HG02943 (cell line): ENCODE results near the gene POLK.
"Not testable (repeated sequence)": the region's sequence is repeated elsewhere in the genome, so short reads cannot be mapped to it uniquely, and the experiment has no call there.

Source experiments
- ATAC-seq: cut with Tn5 transposase; IDR thresholded peaks from one replicate; pipeline ENCODE4 v1.9.1; 2021; ENCODE audit warnings: mild to moderate bottlenecking, low read depth, moderate library complexity; ENCODE audit not compliant: unreplicated experiment

Gene POLK

DNA sequence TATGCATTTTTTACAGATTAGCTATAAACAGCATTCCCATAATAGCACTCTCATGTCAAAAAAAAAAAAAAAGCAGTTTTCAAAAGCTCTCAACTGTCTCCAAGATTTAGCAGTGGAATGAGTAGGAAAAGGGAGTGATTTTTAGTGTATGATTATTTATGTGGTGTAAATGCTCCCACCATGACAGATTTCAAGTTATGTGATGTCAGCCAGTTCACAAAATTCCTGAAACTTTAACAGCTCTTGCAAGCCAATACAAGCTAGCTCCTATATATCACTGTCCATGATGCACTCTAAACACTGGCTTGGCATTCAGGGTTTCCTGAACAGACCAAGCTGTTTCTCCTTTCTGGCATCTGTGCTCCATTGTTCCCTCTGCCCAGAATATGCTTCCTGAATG lies 91.7 kb downstream of the POLK start:
- no peak for ATAC-seq

DNA sequence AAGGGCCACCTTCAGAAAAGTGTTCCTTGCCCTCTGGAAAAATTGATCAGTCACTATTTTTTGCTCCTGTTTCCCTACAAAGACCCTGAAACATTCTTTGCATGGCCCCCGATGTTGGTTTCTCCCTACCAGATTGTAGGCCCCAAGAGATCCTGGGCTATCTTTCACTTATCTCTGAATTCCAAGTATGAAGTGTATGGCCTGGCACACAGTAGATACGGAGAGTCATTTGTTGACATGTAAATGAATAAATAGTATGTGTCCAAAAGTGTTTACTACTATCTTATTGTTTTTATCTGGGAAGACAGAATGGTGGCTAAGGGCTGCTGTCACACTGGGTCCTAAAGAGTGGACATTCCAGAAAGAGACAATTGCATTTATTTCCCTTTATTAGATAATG lies 92.1 kb downstream of the POLK start:
- ATAC-seq: no peak

DNA sequence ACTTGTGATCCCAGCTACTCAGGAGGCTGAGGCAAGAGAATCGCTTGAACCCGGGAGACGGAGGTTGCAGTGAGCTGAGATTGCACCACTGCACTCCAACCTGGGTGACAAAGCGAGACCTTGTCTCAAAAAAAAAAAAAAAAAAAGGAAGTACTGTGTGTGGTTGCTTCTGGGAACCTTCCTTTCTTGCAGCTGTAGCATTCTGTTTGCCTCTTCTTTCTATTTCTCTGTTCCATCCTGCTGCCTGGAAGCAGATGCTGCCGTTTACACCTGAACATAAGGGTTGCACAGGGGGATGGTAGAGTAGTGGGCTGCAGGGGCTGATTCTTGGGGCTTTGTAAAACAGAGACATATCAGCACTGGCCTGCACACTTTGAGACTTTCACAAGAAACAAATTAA lies 95.7 kb downstream of the POLK start:
- ATAC-seq: not testable (repeated sequence)

DNA sequence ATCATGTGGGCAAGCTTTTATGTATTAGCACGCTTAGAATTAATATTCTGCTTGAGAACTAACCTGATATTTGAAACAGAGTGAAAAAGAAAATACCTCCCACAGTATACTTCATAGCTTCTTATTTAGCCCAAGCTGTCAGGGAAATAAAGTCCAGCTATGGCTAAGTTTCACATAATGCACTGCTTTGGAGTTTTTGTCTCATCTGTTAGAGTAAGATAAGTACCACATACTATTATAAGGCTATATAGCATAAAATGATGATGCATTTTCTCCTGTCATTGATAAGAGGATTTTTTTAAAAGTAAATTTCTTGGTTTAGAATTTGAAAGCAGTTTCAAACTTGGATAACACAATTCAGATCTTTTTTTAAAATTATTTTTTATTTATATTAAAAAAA lies 97.2 kb downstream of the POLK start:
- ATAC-seq: no peak

DNA sequence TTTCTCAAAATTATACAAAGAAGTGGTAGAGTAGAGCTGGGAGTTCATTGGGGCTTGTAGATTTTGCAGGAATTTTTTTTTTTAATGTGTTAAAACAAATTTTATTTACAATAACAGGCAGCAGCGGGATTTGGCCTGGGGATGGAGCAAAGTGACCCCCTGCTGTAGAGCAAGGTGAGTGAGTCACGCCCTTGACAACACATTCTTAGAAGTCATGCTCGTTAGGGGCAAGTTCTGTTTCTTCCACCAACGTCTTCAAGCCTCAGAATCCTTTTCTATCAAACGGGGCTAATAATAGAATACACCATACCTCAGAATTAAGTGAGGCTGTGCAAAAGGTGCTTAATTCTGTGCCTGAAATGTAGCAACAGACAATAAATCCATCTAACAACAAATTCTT lies 98.5 kb downstream of the POLK start:
- ATAC-seq: no peak

DNA sequence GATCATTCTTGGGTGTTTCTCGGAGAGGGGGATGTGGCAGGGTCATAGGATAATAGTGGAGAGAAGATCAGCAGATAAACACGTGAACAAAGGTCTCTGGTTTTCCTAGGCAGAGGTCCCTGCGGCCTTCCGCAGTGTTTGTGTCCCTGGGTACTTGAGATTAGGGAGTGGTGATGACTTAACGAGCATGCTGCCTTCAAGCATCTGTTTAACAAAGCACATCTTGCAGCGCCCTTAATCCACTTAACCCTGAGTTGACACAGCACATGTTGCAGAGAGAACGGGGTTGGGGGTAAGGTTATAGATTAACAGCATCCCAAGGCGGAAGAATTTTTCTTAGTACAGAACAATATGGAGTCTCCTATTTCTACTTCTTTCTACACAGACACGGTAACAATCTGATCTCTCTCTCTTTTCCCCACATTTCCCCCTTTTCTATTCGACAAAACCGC lies 99.2 kb downstream of the POLK start:
- not testable (repeated sequence) for ATAC-seq

DNA sequence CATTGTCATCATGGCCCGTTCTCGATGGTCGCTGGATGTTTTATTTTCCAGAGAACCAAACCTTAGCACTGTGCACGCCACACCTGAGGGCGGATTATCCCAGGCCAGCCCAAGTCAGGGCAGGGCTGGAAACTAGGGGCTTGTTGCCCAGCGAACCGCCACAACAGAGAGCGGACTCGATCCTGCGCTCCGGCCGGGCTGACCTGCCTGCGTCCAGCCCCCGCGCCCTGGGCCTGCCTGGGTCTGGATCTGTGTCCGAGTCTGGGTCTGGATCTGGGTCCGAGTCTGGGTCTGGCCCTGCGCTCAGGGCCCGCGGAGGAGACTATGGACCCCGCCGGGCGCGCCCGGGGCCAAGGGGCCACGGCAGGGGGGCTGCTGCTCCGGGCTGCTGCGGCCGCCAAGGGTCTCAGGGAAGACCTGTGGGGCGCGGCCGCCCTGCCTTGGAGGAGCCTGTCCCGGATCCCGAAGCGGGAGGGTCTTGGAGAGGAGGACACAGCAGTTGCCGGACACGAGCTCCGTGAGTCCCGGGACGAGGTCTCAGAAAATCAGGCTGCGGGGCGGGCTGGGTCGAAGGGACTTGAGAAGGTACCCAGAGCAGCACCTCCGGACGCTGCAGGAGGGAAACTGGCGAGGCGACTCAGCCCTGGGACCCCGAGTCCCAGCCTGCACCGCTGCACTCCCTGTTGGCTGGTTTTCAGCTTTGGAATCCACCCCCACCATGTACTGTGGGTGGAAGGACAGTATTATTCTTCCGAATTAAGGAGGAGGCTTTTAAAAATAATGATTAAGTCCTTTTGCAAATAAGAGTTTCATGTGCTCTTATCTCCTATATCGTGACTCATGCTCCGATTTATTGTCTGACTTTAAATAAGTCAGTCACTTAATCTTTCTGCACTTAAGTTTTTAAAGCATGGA lies 99.9 kb downstream of the POLK start, which contains the start of gene ANKDD1B:
TSS of gene ANKDD1B (plus strand) at position 143 of the 915 bp plus-strand sequence. CDS start at position 325, 182 bp downstream.
- no peak for ATAC-seq

DNA sequence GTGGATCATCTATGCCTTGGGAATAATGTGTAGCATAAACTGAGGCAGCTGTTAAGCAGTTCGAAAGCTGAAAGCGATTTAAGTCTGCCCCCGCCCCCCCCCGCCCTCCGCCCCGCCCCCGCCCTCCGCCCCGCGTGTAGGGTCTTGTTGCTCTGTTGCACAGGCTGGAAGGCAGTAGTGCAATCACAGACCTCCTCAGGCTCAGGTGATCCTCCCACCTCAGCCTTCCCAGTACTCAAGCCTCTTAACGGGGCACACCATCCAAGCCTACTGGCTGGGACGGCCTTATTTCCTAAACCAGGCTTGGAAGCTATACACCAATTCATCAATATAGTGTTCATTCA lies 100.5 kb downstream of the POLK start:
- no peak for ATAC-seq

DNA sequence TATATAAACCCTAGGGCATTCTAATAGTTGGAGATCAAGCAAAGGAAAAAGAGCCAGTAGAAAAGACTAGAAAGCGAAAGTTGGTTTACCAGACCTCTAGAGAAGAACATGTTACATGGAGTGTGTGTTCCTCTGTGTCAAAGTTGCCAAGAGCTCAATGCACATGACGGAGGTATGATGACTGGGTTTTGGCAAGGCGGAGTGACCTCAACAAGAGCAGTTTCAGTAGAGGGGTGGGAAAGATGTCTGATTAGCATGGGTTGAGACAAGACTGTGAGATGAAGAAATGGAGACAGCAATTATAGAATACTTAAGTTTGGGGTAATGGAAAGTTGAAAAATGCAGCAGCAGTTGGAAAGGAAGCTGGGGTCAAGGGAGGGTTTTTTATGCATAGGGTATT lies 101.2 kb downstream of the POLK start:
- no peak for ATAC-seq

DNA sequence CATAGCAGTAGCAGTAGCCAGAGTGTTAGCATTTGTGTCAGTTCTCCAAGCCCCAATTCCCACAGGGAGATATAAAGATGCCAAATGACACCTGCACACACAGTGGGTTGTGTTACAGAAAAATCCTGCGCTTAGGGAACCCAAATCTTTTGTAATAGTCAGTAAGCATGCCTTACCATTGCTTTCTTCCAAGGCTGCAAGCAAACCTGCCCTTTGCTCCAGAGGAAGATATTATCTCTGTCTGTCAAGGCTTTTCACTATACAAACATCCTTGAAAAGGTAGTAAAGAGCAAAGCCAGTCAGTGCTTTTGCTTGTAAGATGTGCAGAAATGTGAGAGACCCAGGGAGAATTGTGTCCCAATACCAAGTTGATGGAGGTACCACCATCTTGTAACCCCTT lies 102.5 kb downstream of the POLK start:
- no peak for ATAC-seq

DNA sequence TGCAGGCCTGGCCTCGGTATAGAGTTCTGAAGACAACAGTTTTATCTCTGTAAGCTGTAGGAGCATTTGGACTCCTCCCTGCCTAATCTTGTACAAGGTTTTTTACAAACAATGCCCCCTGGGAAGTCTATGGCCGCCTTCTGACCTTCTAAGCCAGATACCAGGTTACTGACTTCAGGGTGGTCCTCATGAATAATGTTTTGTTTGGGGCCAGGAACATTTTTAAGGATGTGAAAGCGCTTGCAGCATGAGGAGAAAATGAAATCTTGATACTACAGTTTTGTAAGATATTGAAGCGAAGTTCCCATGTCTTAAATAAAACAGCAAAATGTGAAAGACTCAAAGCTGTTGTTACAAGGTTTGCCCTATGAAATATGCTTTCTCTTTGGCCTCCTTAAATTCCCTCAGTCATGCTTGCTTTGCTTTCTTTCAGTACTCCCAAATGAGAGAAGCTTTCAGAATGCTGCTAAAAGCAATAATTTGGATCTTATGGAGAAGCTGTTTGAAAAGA lies 104.7 kb downstream of the POLK start:
- ATAC-seq: no peak

DNA sequence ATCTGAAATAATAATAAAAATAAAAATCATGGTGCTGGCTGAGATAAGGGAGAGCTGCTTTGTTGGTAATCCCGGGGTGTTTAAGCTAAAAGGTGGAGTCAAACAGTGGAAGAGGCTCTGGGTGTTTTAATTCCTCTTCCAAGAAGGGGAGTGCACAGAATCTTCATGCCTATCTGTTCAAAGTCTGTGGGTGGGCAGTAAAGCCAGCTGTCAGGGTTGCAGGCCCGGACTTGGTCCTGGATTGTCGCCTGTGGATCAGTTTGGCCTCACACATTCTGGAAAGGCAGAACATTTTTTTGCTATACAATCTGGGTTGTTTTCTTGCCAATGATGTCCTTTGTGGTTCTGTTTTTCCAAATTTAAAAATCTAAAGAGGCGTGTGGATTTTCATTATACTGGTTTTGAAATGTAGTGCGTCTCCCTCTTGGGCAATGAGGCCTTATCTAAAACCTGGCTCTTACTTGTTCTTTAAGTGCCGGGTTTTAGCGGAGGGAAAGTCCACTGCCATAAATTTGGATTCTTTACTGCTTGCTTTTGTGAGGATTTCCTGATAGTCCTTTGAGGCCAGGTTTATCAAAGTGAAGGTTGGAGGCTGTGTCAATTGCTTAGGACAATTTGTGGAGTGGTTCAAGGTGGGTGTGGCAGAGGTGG lies 105.4 kb downstream of the POLK start:
- no peak for ATAC-seq

DNA sequence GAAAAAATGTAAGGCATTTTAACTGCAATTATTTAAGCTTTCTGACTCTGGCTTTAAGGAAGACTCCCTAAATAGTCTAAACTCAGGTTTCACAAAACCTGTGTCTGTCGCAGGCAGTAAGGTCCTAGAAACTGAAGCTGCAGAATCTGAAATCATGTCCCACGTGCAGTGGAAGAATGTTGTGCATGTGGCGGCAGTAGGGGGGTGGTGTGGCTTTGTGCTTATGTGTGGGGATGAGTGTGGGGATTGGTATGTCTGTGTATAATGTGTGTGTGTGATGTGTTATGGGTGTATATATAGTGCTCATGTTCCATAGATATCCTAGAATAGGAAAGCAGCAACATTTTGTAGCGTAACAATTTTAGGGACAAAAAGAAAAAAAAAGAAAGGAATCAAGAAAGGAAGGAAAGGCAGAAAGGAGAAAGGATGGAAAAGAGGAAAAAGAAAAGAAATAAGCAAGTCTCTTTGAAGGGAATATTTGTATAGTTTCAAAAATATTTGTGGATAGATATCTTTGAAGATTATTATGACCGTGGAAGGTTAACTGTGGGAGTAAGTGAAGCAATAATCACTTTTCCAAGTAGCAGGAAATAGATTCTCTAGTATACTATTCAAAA lies 106.2 kb downstream of the POLK start:
- ATAC-seq: no peak

DNA sequence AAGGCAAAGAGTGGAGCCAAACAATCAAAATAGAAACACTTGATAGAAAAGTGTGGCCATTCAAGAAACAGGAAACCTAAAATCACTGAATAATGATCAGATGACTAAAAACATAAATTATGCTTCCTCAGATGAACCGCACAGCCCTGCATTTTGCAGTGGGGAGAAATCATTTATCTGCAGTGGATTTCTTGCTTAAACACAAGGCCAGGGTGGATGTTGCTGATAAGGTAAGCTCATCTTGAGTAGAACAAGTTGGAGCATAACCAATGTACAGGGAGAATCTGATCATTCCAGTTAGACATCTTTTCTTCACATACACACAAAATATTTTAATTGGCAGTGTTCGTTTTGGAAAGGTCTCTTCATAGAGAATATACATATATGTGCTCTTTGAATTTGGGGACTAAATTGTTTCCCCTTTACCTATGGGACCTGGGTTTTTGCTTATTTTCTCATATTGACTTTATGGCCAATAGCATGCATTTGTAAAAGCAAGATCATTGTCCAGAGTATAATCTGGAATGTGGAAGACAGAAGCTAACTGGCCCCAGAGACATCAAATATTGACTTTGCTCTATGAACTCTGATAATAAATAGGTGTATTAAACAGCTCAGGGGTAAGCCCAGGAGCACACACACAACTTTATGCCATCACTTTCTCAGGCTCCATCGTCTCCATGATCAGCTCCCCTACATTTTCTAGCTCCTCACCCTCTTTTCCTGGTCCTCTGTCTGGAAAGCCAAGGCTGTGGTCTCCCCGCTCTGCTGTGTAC lies 108.7 kb downstream of the POLK start:
- ATAC-seq: no peak

DNA sequence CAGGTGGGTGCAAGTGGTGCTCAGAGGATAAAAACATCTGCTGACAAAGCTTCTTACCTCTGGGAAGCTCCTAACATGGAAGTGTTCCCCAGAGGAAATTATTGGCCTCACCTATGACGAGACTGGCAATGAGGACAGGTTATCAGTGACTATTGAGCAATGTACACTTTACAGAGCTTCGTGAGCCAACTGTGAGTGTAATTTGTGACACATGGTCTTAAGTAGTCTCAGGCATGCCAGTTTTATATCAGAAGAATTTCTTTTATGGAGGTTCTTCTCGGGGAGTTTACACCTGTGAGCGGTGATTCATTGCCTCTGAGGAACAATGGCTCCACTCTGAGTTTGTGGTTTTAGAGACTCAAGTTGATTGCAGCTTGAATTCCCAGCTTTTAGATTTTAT lies 110.9 kb downstream of the POLK start:
- no peak for ATAC-seq

DNA sequence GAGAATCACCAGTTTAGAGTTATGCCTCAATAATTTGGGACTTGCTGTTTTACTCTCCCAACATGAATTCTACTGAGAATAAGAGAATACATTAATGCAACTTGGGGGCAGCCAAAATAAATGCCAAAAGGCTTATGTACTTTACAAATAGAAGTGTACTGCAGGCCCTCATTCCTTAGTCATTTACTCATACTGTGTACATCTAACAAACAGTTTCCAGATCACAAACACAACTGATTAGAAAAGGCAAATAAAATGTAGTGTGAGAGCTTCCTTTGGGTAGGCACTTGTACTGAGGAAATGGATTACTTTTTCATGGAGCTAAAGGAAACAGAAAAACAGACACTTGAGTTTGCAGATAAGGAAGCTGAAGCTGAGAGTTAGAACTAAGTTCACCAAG lies 112.2 kb downstream of the POLK start:
- no peak for ATAC-seq

DNA sequence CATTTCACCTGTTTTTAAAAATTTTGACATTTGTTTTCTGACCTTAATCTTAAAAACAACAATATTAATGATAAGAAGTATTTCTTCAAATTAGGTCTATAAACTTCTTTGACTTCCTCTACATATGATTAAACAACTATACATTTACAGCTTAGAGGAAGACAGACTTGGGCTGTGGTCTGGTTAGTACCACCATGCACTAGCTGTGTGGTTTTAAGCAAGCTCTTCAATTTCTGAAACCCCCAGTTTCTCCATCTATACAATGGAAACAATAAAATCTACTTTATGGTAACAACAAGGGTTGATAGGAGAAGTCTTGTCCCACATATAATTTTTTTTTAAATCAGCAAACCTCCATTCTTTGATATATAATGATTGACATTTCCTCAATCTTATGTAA lies 115.3 kb downstream of the POLK start:
- ATAC-seq: no peak

DNA sequence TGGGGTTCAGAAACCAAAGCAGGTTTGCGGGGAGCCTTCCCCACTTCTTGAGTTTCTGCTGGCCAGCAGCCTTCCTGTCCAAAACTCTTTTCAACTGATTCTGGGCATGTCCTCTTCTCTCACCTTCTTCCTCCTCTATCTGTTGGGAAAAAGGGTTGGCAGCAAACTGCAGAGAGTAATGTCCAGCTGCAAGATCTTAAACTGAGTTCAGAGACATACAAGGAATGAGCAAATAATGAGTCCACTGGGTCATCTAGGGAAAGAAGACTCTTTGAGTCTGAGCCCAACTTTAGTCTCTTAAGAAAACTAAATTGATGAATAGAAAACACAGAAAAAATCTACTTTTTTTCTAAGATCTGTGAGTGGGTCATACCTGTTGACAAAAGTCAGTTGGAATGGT lies 116.1 kb downstream of the POLK start:
- no peak for ATAC-seq

DNA sequence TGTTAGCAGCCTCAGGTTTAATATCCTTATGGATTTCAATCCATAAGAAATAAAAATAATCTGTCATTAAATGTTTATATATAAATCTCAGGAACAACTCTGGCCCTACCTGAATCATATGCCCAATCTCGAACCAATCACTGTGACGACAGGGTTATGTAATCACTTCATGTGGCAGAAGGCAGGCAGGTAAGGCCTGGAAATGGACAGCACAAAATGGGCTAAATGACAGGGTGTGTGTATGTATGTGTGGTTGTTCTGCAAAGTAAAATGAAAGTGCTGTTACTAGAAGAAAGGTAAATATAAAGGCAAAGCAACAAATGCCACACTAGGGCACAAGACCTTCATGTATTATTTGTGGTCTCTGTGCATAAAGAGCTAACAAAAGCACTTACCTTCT lies 119.2 kb downstream of the POLK start:
- ATAC-seq: no peak

DNA sequence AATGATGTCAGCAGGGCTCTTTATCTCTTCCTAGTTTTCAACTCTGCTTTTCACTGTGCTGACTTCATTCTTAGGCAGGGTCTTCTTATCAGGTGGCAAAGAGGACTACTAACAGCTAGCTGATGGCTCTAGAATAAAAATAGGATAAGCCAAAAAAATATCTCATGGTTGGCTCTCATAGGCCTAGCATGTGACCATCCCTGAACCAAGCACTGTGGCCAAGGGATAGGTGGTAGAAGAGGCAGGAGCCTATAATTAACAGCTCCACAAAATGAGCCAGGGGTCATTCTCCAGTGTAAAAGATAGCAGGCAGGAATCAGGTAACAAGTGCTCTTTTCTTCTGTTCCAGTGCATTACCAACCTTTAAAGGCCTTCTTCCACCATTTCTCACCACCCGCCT lies 120.6 kb downstream of the POLK start:
- no peak for ATAC-seq

DNA sequence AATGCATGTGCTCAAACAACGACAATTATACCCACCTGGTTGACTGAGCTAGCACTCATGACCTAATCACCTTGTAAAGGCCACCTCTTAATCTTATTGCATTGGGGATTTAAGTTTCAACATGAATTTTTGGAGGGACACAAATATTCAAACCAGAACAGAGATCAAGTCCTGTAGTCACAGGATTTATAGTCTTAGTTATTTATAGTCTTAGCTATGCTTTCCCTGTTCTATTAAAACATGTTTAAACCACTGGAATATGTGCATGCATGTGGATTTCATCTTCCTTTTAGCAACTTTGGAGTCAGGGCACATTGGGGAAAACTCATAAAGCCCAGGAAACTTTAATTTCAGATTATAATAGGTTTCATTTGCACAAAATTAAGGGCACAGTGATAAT lies 126.3 kb downstream of the POLK start:
- no peak for ATAC-seq
